ENCODE results near the gene CES3.
"Not testable (repeated sequence)": the region's sequence is repeated elsewhere in the genome, so short reads cannot be mapped to it uniquely, and the experiment has no call there.

The CES3 gene

DNA sequence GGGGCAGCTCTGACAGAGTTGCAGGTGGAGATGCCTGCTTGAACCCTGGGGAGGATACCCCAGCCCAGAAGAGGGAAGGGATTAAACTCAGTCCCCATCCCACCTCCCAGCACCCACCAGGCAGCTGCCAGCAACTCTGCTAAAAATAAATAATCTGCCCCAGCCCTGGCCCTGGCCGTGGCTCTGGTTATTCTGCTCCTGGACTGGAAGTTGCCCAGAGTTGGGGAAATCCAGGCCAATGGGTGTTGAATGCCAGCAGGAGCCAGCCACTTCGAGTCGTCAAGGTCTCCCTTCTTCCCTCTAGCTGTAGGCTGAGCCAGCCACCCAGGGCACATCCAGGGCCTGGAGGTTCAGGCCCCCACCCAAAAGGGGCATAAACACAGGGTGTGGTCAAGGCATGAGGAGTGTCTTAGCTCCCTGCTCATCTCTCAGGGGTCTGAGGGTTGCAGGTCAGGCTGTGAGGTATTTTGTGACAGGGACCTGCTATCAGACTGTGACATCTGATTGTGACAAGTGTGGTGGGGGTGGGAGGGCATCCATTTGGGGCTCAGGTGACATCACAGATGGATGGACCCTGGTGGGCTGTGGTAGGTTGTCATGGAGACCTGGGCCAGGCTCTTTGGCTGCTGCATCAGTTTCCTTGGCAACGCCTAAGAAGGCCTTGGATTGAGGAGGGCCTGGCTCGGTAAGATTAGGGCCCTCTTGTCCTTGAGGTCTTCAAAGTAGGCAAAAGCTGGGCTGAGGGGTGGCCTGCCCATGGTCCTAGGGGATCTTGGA, 34.7 kb upstream of the CES3 start:
- no peak for DNase-seq (ENCODE audit: low read depth in 2 of 2, low spot score in 1 of 2)

GRCh38 chr16:66926961-66927436, 34.1 kb upstream of the CES3 start:
- no peak for DNase-seq (ENCODE audit: low read depth in 2 of 2, low spot score in 1 of 2)

GRCh38 chr16:66927918-66928649, 33.0 kb upstream of the CES3 start:
- no peak for DNase-seq (ENCODE audit: low read depth in 2 of 2, low spot score in 1 of 2)

GRCh38 chr16:66928702-66929388, 32.2 kb upstream of the CES3 start:
- no peak for DNase-seq (ENCODE audit: low read depth in 2 of 2, low spot score in 1 of 2)

DNA sequence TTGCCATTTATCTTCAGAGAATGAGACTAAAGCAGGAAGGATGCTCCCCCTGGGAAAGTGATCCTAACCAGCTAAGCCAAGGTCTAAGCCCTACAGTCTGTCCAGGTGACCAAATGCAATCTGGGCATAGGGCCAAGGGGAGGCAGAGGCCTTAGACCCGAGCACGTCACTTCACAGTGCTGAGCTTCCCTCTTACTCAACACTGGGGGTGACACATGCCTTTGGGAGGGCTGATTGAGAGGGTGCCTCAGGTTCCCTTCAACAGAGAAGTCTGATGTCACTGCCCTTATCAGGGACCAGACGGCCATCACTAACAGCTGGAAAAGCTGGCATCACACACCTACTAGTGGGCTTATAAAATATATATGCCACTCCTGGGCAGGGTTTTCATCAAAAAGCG, 30.9 kb upstream of the CES3 start:
- no peak for DNase-seq (ENCODE audit: low read depth in 2 of 2, low spot score in 1 of 2)

DNA sequence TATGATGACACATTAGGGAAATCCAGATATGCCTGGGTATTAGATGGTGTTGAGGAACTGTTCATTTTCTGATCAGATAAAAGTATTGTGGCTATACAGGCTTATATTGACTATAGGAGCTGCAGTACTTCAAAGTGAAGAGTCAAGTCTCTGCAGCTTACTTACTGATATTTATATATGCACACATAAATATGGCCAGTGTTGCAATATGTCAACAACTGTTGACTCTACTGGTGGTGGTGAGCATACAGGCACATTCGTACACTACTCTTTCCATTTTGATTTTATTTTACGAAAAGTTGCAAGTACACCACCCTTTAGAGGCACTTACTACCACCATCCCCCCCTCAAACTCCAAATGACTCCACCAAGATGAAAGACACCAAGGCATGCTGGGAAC, 29.4 kb upstream of the CES3 start:
- no peak for DNase-seq (ENCODE audit: low read depth in 2 of 2, low spot score in 1 of 2)

DNA sequence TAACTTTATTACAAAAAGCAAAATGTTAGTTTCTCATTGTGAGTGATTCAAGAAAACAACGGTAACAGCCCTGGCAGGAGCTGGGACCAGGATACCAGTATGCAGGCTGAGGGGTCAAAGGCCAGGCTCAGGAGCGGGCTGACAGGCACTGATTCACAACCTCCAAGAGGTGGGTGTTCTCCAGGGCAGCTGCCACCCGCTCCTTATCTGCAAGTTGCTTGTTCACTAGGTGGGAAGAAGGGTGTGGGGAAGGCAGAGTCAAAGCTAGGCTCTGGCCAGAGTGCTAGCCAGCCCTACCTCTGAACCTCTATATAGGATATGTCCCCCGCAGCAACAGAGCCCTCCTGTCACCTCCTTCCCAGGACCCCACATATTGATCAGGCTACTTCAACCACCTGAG, 29.0 kb upstream of the CES3 start:
- DNase-seq (ENCODE audit: low read depth in 2 of 2, low spot score in 1 of 2), result no peak

- DNase-seq (ENCODE audit: low read depth in 2 of 2, low spot score in 1 of 2), result peak; percentile 15 to 25
Measured at GRCh38 chr16:66933776-66934137, 27.3 kb upstream of the CES3 start.

DNA sequence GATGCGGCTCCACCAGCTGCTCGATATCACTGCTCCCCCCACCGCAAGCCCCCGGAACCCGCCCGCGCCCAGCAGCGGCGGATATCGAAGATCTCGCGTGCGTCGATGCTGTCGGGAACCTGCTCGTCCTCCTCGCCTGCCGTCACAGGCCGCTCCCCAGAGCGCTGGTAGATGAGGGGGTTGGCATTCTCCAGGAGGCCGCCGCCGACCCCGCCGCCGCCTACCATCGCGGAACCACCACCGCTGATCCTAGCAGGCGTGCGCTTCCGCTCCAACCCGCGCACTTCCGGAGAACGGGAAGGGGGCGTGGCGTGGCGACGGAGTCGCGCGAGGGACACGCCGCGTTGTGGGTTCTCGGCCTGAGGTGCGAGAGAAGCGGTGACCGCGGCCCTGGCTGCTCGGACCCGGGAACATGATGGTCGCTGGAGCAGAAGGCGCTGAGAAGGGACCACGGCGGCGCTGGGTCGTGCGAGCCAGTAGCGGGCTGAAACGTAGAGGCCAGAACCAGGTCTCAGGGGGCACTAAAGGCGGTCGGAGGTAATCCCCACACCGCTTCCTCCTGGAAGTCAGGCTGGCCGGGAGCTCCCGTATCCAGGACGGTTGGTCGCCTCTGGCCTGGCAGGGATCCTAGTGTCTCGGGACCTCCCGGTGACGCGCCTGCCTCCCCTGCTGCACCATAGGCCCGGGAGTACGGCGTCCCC, 26.8 kb upstream of the CES3 start, which contains the start of gene CIAO2B:
CIAO2B (minus strand) TSS at position 265 of the 701 bp plus-strand sequence; CDS start at position 227, 38 bp downstream.
- peak; percentile 75 to 80 for DNase-seq (ENCODE audit: low read depth in 2 of 2, low spot score in 1 of 2)

GRCh38 chr16:66934839-66935313, 26.2 kb upstream of the CES3 start:
- DNase-seq (ENCODE audit: low read depth in 2 of 2, low spot score in 1 of 2), result not testable (repeated sequence)

- DNase-seq (ENCODE audit: low read depth in 2 of 2, low spot score in 1 of 2), result no peak
Measured at GRCh38 chr16:66935314-66936011, 25.6 kb upstream of the CES3 start, which contains the start of gene CES2. TSS of gene CES2 (plus strand) at chr16:66935516. CDS start at chr16:66935636, 120 bp downstream.

DNA sequence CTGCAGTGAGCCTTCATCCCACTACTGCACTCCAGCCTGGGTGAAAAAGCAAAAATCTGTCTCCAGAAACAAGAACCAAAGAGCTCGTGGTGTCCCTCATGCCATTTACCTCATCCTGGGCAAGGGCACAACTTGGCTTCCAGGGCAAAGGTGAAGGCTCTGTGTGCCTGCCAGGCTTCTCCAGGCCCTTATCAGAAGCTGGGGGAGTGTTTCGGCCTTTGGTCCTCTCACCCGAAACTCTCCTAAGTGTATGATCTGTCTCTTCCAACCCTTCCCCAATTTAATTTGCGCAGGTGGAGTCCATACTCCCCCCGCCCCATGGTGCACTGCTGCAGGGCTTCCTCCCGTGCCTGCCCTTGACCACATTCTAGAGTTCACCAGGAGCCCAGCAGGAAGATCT, 24.6 kb upstream of the CES3 start:
- no peak for DNase-seq (ENCODE audit: low read depth in 2 of 2, low spot score in 1 of 2)

DNA sequence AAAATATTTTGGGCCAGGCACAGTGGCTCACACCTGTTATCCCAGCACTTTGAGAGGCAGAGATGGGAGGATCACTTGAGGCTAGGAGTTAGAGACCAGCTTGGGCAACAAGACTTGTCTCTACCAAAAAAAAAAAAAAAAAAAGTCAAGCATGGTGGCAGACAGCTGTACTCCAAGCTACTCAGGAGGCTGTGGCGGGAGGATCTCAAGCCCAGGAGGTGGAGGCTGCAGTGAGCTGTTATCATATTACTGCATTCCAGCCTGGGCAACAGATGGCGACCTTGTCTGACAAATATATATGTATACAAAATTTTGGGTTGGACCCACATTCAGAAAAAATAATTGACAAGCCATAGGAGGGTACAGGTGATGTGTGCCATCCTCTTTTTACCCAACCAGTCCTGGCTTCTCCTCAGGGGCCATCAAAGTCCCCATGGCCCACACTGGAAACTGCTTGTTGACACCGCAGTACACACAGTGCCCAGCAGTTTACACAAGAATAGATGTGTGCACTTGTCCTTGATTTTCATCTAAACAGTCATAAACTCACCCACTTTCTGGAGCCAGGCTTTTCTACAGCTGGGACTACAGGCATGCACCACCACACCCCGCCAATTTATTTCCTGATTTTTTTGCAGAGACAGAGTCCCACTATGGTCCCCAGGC, 24.0 kb upstream of the CES3 start:
- no peak for DNase-seq (ENCODE audit: low read depth in 2 of 2, low spot score in 1 of 2)

GRCh38 chr16:66937725-66938337, 23.2 kb upstream of the CES3 start:
- no peak for DNase-seq (ENCODE audit: low read depth in 2 of 2, low spot score in 1 of 2)

DNA sequence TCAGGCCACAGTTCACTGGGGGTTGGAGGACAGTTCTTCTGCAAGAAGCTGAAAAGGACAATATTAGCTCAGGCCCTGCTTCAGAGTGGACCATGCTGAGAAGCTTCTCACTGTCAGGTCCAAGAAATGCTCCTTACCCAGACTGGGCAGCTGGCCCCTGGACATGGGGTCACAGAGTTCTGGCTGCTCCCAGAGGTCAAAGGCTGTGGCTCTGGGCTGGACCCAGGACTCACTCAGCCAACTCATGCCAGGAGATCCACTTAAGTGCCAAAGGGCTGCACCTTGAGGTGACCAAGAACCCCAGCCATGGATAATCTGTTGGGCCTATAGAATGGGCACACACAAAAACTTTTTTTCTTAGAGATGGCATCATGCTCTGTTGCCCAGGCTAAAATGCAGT, 21.7 kb upstream of the CES3 start:
- no peak for DNase-seq (ENCODE audit: low read depth in 2 of 2, low spot score in 1 of 2)

DNA sequence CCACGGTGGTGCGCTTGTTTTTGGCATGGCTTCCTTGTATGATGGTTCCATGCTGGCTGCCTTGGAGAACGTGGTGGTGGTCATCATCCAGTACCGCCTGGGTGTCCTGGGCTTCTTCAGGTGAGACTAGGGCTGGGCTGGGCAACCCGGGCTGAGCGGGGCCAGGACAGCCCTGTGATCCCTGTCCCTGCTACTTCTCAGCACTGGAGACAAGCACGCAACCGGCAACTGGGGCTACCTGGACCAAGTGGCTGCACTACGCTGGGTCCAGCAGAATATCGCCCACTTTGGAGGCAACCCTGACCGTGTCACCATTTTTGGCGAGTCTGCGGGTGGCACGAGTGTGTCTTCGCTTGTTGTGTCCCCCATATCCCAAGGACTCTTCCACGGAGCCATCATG, 20.8 kb upstream of the CES3 start:
- DNase-seq (ENCODE audit: low read depth in 2 of 2, low spot score in 1 of 2), result no peak

DNA sequence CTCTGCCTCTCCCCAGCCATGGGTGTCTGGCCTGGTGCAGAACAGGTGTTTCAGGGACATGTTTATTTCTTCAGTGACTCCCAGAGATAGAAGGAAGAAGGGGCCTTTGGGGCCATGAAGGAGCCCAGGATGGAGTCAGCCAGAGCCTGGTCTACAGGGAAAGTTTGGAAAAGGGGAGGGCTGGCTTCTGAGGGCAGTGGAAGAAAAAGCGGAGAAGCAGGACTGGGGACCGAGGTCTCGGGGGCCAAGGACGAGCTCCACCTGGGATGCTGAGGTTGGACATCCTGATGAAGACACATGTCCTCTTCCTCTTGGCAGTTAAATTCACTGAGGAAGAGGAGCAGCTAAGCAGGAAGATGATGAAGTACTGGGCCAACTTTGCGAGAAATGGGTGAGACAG, 18.1 kb upstream of the CES3 start:
- DNase-seq (ENCODE audit: low read depth in 2 of 2, low spot score in 1 of 2), result no peak

GRCh38 chr16:66943426-66944053, 17.5 kb upstream of the CES3 start:
- no peak for DNase-seq (ENCODE audit: low read depth in 2 of 2, low spot score in 1 of 2)

DNA sequence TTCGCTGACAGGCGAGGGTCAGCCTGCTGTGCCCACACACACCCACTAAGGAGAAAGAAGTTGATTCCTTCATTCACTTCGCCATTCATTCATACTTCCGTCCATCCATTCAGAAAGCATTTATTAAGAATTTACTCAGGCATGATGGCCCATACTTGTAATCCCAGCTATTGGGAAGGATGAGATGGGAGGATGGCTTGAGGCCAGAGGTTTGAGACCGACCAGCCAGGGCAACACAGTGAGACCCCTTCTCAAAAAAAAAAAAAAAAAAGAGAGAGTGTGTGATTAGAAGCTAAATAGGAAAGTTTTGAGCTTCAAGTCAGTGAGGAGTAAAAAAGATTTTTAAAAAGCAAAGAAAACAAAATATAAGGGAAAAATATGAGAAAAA, 17.0 kb upstream of the CES3 start:
- no peak for DNase-seq (ENCODE audit: low read depth in 2 of 2, low spot score in 1 of 2)
